NCI-H2029 (cell line): Measurements from ENCODE around the gene PSMG4.
A peak's percentile ranks its signal among the peaks of the same experiment; 100 is the strongest.

ENCODE experiments used
- DNase-seq: peaks from one replicate; lab custom pipeline; 2025; lab: John Stamatoyannopoulos, UW

Gene PSMG4

GRCh38 chr6:3276174-3277167, 17.7 kb downstream of the PSMG4 start:
- DNase-seq, result no peak

GRCh38 chr6:3277251-3277650, 18.5 kb downstream of the PSMG4 start:
- DNase-seq, result no peak

- DNase-seq, result no peak
Observed at GRCh38 chr6:3277851-3278416, 19.2 kb downstream of the PSMG4 start.

- DNase-seq, result no peak
Observed at GRCh38 chr6:3278691-3279090, 19.9 kb downstream of the PSMG4 start.

- no peak for DNase-seq
Observed at GRCh38 chr6:3280091-3280490, 21.3 kb downstream of the PSMG4 start.

GRCh38 chr6:3280866-3281465, 22.2 kb downstream of the PSMG4 start:
- DNase-seq, result no peak

GRCh38 chr6:3281631-3282475, 23.1 kb downstream of the PSMG4 start:
- no peak for DNase-seq

GRCh38 chr6:3282476-3283236, 23.9 kb downstream of the PSMG4 start:
- DNase-seq, result no peak

- no peak for DNase-seq
Observed at GRCh38 chr6:3283241-3283640, 24.5 kb downstream of the PSMG4 start.

- DNase-seq, result no peak
Observed at GRCh38 chr6:3283641-3284435, 25.1 kb downstream of the PSMG4 start.

- peak; percentile 85 for DNase-seq
Observed at GRCh38 chr6:3284436-3284876, 25.7 kb downstream of the PSMG4 start.

GRCh38 chr6:3285049-3285639, 26.4 kb downstream of the PSMG4 start:
- no peak for DNase-seq

GRCh38 chr6:3285732-3286131, 27.0 kb downstream of the PSMG4 start:
- no peak for DNase-seq

- no peak for DNase-seq
Observed at GRCh38 chr6:3286641-3287171, 28.0 kb downstream of the PSMG4 start.

- no peak for DNase-seq
Observed at GRCh38 chr6:3287308-3287707, 28.6 kb downstream of the PSMG4 start.

- DNase-seq, result no peak
Observed at GRCh38 chr6:3287976-3288707, 29.4 kb downstream of the PSMG4 start.

- no peak for DNase-seq
Observed at GRCh38 chr6:3288711-3289663, 30.2 kb downstream of the PSMG4 start.

GRCh38 chr6:3289664-3290055, 30.9 kb downstream of the PSMG4 start:
- DNase-seq, result no peak
